ENCODE data around the gene E2F3. TPM values are rescaled to one million over a fixed set of nuclear protein-coding genes. Genes with fewer than 3 reads are reported as not detected.
"Not testable (repeated sequence)": the region's sequence is repeated elsewhere in the genome, so short reads cannot be mapped to it uniquely, and the experiment has no call there.

E2F3 gene
- total and polyA plus RNA-seq, 9 donors = 2.5 to 13.2 (median 8.7) TPM

- Histone ChIP-seq H3K4me3 (ENCODE audit: low read length) (no peak overlapping the region), H3K27me3 (ENCODE audit: control insufficient read depth, insufficient read depth, low read length) (no peaks in the 10 kb centered on the region), H3K27ac (ENCODE audit: low read length) (no peak overlapping the region), H3K36me3 (ENCODE audit: control insufficient read depth, insufficient read depth, low read length) (peaks cover 2% of the 10 kb centered on the region), H3K9me3 (replicated peaks; ENCODE audit: control insufficient read depth, low read depth, low read length) (peaks cover 2% of the 10 kb centered on the region), H3K4me1 (ENCODE audit: control insufficient read depth, insufficient read depth, low read length) (no peaks in the 10 kb centered on the region)
- WGBS (ENCODE audit: insufficient coverage) = 43% methylated on average over 1 of the region's 5 CpGs
- DNase-seq = no peak
Observed at GRCh38 chr6:20463396-20463795, 61.7 kb downstream of the E2F3 start.

- Histone ChIP-seq H3K36me3 (ENCODE audit: control insufficient read depth, insufficient read depth, low read length) (peaks cover 2% of the 10 kb centered on the region), H3K9me3 (replicated peaks; ENCODE audit: control insufficient read depth, low read depth, low read length) (peaks cover 2% of the 10 kb centered on the region), H3K4me1 (ENCODE audit: control insufficient read depth, insufficient read depth, low read length) (no peaks in the 10 kb centered on the region), H3K27ac (ENCODE audit: low read length) (no peak overlapping the region), H3K27me3 (ENCODE audit: control insufficient read depth, insufficient read depth, low read length) (no peaks in the 10 kb centered on the region), H3K4me3 (ENCODE audit: low read length) (no peak overlapping the region)
- DNase-seq = no peak
- WGBS (ENCODE audit: insufficient coverage) = no CpG with 5 or more reads among the region's 2 CpGs
Observed at GRCh38 chr6:20464041-20464440, 62.4 kb downstream of the E2F3 start.

GRCh38 chr6:20464847-20465246 is 63.2 kb downstream of the E2F3 start:
- Histone ChIP-seq H3K9me3 (replicated peaks; ENCODE audit: control insufficient read depth, low read depth, low read length) (peaks cover 2% of the 10 kb centered on the region), H3K4me1 (ENCODE audit: control insufficient read depth, insufficient read depth, low read length) (no peaks in the 10 kb centered on the region), H3K27me3 (ENCODE audit: control insufficient read depth, insufficient read depth, low read length) (no peaks in the 10 kb centered on the region), H3K36me3 (ENCODE audit: control insufficient read depth, insufficient read depth, low read length) (peaks cover 2% of the 10 kb centered on the region), H3K4me3 (ENCODE audit: low read length) (no peak overlapping the region), H3K27ac (ENCODE audit: low read length) (no peak overlapping the region)
- 82% methylated on average over 2 of the region's 4 CpGs for WGBS (ENCODE audit: insufficient coverage)
- DNase-seq = no peak

- not testable (repeated sequence) for H3K36me3 ChIP-seq (ENCODE audit: control insufficient read depth, insufficient read depth, low read length); H3K27ac ChIP-seq (ENCODE audit: low read length); H3K9me3 ChIP-seq (replicated peaks; ENCODE audit: control insufficient read depth, low read depth, low read length); H3K4me1 ChIP-seq (ENCODE audit: control insufficient read depth, insufficient read depth, low read length); H3K4me3 ChIP-seq (ENCODE audit: low read length); H3K27me3 ChIP-seq (ENCODE audit: control insufficient read depth, insufficient read depth, low read length); DNase-seq
- WGBS (ENCODE audit: insufficient coverage) = no CpG with 5 or more reads among the region's 4 CpGs
Observed at GRCh38 chr6:20465616-20466015, 63.9 kb downstream of the E2F3 start.

- Histone ChIP-seq H3K4me3 (ENCODE audit: low read length) (no peak overlapping the region), H3K36me3 (ENCODE audit: control insufficient read depth, insufficient read depth, low read length) (peaks cover 2% of the 10 kb centered on the region), H3K27ac (ENCODE audit: low read length) (no peak overlapping the region), H3K27me3 (ENCODE audit: control insufficient read depth, insufficient read depth, low read length) (no peaks in the 10 kb centered on the region), H3K9me3 (replicated peaks; ENCODE audit: control insufficient read depth, low read depth, low read length) (peaks cover 2% of the 10 kb centered on the region), H3K4me1 (ENCODE audit: control insufficient read depth, insufficient read depth, low read length) (no peaks in the 10 kb centered on the region)
- no peak for DNase-seq
- WGBS (ENCODE audit: insufficient coverage) = 100% methylated on average over 1 of the region's 4 CpGs
Observed at GRCh38 chr6:20467437-20467836, 65.8 kb downstream of the E2F3 start.

- Histone ChIP-seq H3K36me3 (ENCODE audit: control insufficient read depth, insufficient read depth, low read length) (peaks cover 2% of the 10 kb centered on the region), H3K27ac (ENCODE audit: low read length) (no peak overlapping the region), H3K4me1 (ENCODE audit: control insufficient read depth, insufficient read depth, low read length) (no peaks in the 10 kb centered on the region), H3K4me3 (ENCODE audit: low read length) (no peak overlapping the region), H3K27me3 (ENCODE audit: control insufficient read depth, insufficient read depth, low read length) (no peaks in the 10 kb centered on the region), H3K9me3 (replicated peaks; ENCODE audit: control insufficient read depth, low read depth, low read length) (no peaks in the 10 kb centered on the region)
- 96% methylated on average over 6 of the region's 7 CpGs for WGBS (ENCODE audit: insufficient coverage)
- DNase-seq = no peak
Observed at GRCh38 chr6:20468209-20468608, 66.5 kb downstream of the E2F3 start.

- DNase-seq = no peak
- Histone ChIP-seq H3K27me3 (ENCODE audit: control insufficient read depth, insufficient read depth, low read length) (no peaks in the 10 kb centered on the region), H3K9me3 (replicated peaks; ENCODE audit: control insufficient read depth, low read depth, low read length) (no peaks in the 10 kb centered on the region), H3K36me3 (ENCODE audit: control insufficient read depth, insufficient read depth, low read length) (peaks cover 1% of the 10 kb centered on the region), H3K27ac (ENCODE audit: low read length) (no peak overlapping the region), H3K4me1 (ENCODE audit: control insufficient read depth, insufficient read depth, low read length) (no peaks in the 10 kb centered on the region), H3K4me3 (ENCODE audit: low read length) (no peak overlapping the region)
- no CpG with 5 or more reads among the region's 3 CpGs for WGBS (ENCODE audit: insufficient coverage)
Observed at GRCh38 chr6:20472748-20473147, 71.1 kb downstream of the E2F3 start.

GRCh38 chr6:20473518-20473917 is 71.8 kb downstream of the E2F3 start:
- H3K36me3 ChIP-seq (ENCODE audit: control insufficient read depth, insufficient read depth, low read length) = no peaks in the 10 kb centered on the region
- H3K27me3 ChIP-seq (ENCODE audit: control insufficient read depth, insufficient read depth, low read length) = no peaks in the 10 kb centered on the region
- no peak for DNase-seq
- WGBS (ENCODE audit: insufficient coverage) = 78% methylated on average over 1 of the region's 1 CpG
- no peak overlapping the region for H3K4me3 ChIP-seq (ENCODE audit: low read length)
- H3K4me1 ChIP-seq (ENCODE audit: control insufficient read depth, insufficient read depth, low read length) = no peaks in the 10 kb centered on the region
- no peak overlapping the region for H3K27ac ChIP-seq (ENCODE audit: low read length)
- H3K9me3 ChIP-seq (replicated peaks; ENCODE audit: control insufficient read depth, low read depth, low read length) = no peaks in the 10 kb centered on the region

- H3K4me3 ChIP-seq (ENCODE audit: low read length) = no peak overlapping the region
- no peaks in the 10 kb centered on the region for H3K36me3 ChIP-seq (ENCODE audit: control insufficient read depth, insufficient read depth, low read length)
- DNase-seq = no peak
- no peaks in the 10 kb centered on the region for H3K4me1 ChIP-seq (ENCODE audit: control insufficient read depth, insufficient read depth, low read length)
- no peaks in the 10 kb centered on the region for H3K27me3 ChIP-seq (ENCODE audit: control insufficient read depth, insufficient read depth, low read length)
- no peak overlapping the region for H3K27ac ChIP-seq (ENCODE audit: low read length)
- no peaks in the 10 kb centered on the region for H3K9me3 ChIP-seq (replicated peaks; ENCODE audit: control insufficient read depth, low read depth, low read length)
- WGBS (ENCODE audit: insufficient coverage) = no CpG with 5 or more reads among the region's 7 CpGs
Observed at GRCh38 chr6:20474874-20475542, 73.3 kb downstream of the E2F3 start.

GRCh38 chr6:20476501-20477043 is 74.9 kb downstream of the E2F3 start:
- DNase-seq = no peak
- no peak overlapping the region for H3K27ac ChIP-seq (ENCODE audit: low read length)
- H3K27me3 ChIP-seq (ENCODE audit: control insufficient read depth, insufficient read depth, low read length) = no peaks in the 10 kb centered on the region
- no peaks in the 10 kb centered on the region for H3K9me3 ChIP-seq (replicated peaks; ENCODE audit: control insufficient read depth, low read depth, low read length)
- no peaks in the 10 kb centered on the region for H3K4me1 ChIP-seq (ENCODE audit: control insufficient read depth, insufficient read depth, low read length)
- peaks cover 6% of the 10 kb centered on the region for H3K36me3 ChIP-seq (ENCODE audit: control insufficient read depth, insufficient read depth, low read length)
- no peak overlapping the region for H3K4me3 ChIP-seq (ENCODE audit: low read length)
- WGBS (ENCODE audit: insufficient coverage) = 97% methylated on average over 4 of the region's 6 CpGs

- no peak for DNase-seq
- Histone ChIP-seq H3K4me1 (ENCODE audit: control insufficient read depth, insufficient read depth, low read length) (no peaks in the 10 kb centered on the region), H3K9me3 (replicated peaks; ENCODE audit: control insufficient read depth, low read depth, low read length) (no peaks in the 10 kb centered on the region), H3K27me3 (ENCODE audit: control insufficient read depth, insufficient read depth, low read length) (no peaks in the 10 kb centered on the region), H3K27ac (ENCODE audit: low read length) (no peak overlapping the region), H3K36me3 (ENCODE audit: control insufficient read depth, insufficient read depth, low read length) (peaks cover 6% of the 10 kb centered on the region), H3K4me3 (ENCODE audit: low read length) (no peak overlapping the region)
- no CpG with 5 or more reads among the region's 2 CpGs for WGBS (ENCODE audit: insufficient coverage)
Observed at GRCh38 chr6:20477485-20477884, 75.8 kb downstream of the E2F3 start.
